GM18499 (cell line): ENCODE data around the gene LACRT.
"Not testable (repeated sequence)": the region's sequence is repeated elsewhere in the genome, so short reads cannot be mapped to it uniquely, and the experiment has no call there.

Source experiments
- ATAC-seq: cut with Tn5 transposase; IDR thresholded peaks from one replicate; pipeline ENCODE4 v1.9.1; 2021; ENCODE audit warnings: moderate number of reproducible peaks; ENCODE audit not compliant: insufficient read depth, unreplicated experiment

Gene LACRT

GRCh38 chr12:54634795-54635194 lies at the start of gene LACRT:
LACRT (minus strand) TSS chr12:54634895; CDS start chr12:54634841, 54 bp downstream.
- ATAC-seq, result no peak

- ATAC-seq, result no peak
Measured at GRCh38 chr12:54683398-54683797, 48.7 kb upstream of the LACRT start.

- no peak for ATAC-seq
Measured at GRCh38 chr12:54682674-54683073, 48.0 kb upstream of the LACRT start.

- ATAC-seq, result no peak
Measured at GRCh38 chr12:54680374-54680773, 45.7 kb upstream of the LACRT start.

GRCh38 chr12:54678131-54678530 lies 43.4 kb upstream of the LACRT start:
- no peak for ATAC-seq

GRCh38 chr12:54667945-54668344 lies 33.2 kb upstream of the LACRT start:
- no peak for ATAC-seq

GRCh38 chr12:54666008-54666407 lies 31.3 kb upstream of the LACRT start:
- ATAC-seq, result no peak

- not testable (repeated sequence) for ATAC-seq
Measured at GRCh38 chr12:54665022-54665635, 30.4 kb upstream of the LACRT start.

GRCh38 chr12:54663603-54664002 lies 28.9 kb upstream of the LACRT start:
- ATAC-seq, result no peak

GRCh38 chr12:54662026-54662425 lies 27.3 kb upstream of the LACRT start:
- ATAC-seq, result no peak

GRCh38 chr12:54661048-54661447 lies 26.4 kb upstream of the LACRT start:
- ATAC-seq, result peak; percentile 56

- no peak for ATAC-seq
Measured at GRCh38 chr12:54660320-54660962, 25.7 kb upstream of the LACRT start.

GRCh38 chr12:54658306-54659264 lies 23.9 kb upstream of the LACRT start:
- no peak for ATAC-seq

GRCh38 chr12:54657105-54657607 lies 22.5 kb upstream of the LACRT start:
- no peak for ATAC-seq

- no peak for ATAC-seq
Measured at GRCh38 chr12:54654926-54655325, 20.2 kb upstream of the LACRT start.

- no peak for ATAC-seq
Measured at GRCh38 chr12:54653025-54653424, 18.3 kb upstream of the LACRT start.

GRCh38 chr12:54650889-54651288 lies 16.2 kb upstream of the LACRT start:
- ATAC-seq, result no peak

GRCh38 chr12:54650409-54650808 lies 15.7 kb upstream of the LACRT start:
- ATAC-seq, result no peak

- no peak for ATAC-seq
Measured at GRCh38 chr12:54649825-54650224, 15.1 kb upstream of the LACRT start.

- no peak for ATAC-seq
Measured at GRCh38 chr12:54648265-54648664, 13.6 kb upstream of the LACRT start, which contains the start of gene DCD. DCD (minus strand) TSS chr12:54648365; CDS start chr12:54648303, 62 bp downstream.

- peak; percentile 65 for ATAC-seq
Measured at GRCh38 chr12:54641554-54641953, 6.9 kb upstream of the LACRT start.
